ENCODE measurements around the gene CACNA2D2.

Gene CACNA2D2

GRCh38 chr3:50423543-50423942, 79.9 kb downstream of the CACNA2D2 start:
- no peak for DNase-seq

- DNase-seq: no peak
These were observed 81.3 kb downstream of the CACNA2D2 start for GRCh38 chr3:50422153-50422552.

DNA sequence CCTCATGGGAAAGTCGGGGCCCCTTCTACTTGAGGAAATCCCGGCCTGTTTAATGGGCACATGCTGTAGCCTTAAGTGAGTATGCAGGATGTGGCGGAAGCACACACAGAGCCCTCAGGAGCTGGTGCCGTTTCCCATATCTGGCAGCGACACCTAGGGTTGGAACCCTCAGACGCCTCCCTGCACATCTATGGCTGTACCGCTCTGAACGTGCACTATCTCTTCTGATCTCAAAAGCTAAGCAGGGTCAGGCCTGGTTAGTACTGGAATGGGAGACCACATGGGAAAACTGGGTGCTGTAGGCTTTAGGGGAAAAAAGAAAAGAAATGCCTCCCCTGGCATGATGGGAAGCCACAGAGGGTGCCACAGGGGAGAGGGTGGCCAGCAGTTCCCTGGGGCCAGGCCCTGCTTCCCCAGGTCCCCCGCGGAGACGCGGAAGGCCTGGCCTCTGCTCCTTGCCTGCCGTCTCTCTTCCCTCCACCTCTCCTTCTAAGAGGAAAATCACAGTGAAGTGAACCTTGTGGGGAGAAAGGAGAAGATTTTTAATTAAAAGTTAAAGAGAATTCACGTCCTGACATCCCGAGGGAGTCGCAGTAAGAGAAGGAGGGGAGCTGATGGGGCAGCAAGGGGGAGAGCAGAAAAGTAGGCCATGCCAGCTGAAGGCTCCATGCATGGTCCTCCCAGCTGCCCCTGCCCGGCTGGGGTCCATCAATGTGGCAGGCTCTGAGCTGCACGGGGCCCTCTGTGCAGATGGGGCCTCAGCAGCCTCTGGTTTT, 83.7 kb downstream of the CACNA2D2 start:
- DNase-seq: no peak

DNA sequence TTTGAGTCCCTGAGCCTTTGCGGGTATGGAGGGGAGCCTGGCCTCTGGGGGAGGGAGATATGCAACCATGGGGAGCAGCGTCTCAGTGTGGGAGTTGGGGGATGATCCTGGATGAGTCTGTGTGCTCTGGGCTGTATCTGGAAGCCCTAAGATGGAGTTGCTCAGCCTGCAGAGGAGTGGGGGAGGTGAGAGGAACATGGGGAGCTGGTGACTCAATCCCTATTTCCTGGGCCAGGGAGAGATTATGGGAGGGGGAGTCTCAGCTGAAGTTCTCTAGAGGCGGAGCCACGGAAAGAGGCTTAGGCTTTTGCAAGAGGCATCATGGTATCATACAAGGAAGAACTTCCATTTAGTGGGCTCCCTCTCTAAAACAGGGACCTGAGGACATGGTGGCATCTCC, 84.6 kb downstream of the CACNA2D2 start:
- DNase-seq: peak; percentile 40

DNA sequence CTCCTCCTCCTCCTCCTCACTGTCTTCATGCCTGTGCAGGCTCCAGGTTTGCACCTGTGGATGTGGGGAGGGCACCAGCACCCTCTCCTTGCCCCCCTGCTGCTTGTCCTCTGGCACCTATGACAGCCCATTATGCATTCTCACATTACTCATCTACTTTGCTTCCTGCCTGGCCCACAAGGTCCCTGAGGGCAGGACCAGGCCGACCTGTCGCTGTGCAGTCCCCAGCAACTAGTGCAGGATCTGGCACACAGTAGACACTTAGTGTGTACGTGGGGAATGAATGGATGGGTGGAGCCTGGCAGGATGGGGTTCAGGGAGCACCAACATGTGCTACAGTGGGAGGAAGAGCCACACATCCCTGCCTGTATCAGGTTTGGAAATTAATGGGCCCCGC, 85.8 kb downstream of the CACNA2D2 start:
- no peak for DNase-seq

- no peak for DNase-seq
These were observed 86.4 kb downstream of the CACNA2D2 start for GRCh38 chr3:50416736-50417636.

DNA sequence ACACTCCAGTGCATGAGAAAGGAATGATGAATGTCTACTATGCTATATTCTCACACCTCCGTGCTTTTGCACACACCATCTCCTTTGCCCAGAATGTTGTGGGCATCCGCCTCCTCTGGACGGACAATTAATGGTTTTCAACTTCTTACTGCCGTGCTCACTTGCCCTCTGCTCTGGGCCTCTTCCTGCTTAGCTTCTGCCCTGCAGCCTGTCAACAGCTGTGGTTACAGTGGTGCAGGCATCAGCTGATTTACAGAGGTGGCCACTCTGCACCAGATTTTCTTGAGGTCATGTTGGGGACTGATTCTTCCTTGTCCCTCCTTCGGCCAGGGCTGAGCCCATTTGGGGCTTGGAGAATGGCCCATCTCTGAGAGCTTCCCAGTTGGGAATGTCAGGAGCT, 87.6 kb downstream of the CACNA2D2 start:
- DNase-seq: no peak

DNA sequence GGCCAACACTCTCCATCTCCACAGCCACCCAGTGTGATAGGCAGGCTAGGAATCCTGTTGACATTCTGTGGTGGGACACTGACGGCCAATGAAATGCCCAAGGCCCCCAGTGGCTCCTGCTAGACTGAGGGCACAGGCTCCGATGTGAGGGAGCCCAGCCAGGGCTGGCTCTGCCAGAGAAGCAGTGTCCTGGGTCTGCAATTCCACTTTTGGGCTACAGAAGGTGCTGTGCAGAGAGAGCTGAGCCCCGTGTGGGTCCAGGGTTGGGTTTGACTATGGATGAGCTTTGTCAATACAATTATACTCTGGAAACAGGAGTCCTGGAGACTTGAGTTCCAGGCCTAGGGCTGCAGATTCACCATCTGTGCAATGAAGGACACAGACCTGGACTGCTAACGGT, 88.4 kb downstream of the CACNA2D2 start:
- no peak for DNase-seq

DNA sequence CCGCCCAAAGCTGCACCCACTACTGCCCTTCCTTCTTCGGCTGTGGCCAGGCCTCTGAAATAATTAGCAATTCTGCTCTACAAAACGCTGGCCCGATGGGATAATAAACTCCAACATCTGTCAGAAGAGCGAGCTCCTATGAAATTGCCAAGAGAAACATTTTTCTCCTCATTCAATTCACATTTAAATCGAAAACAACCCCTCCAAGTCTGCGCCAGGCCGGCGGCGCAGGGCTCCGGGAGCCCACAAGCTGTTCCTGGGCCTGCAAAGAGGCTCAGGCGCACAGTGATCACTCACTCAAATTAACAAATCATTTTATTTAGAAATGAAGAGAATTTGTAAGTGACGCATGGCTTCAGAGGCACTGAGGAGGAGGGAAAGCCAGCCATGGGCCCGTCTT, 88.8 kb downstream of the CACNA2D2 start:
- DNase-seq: no peak

DNA sequence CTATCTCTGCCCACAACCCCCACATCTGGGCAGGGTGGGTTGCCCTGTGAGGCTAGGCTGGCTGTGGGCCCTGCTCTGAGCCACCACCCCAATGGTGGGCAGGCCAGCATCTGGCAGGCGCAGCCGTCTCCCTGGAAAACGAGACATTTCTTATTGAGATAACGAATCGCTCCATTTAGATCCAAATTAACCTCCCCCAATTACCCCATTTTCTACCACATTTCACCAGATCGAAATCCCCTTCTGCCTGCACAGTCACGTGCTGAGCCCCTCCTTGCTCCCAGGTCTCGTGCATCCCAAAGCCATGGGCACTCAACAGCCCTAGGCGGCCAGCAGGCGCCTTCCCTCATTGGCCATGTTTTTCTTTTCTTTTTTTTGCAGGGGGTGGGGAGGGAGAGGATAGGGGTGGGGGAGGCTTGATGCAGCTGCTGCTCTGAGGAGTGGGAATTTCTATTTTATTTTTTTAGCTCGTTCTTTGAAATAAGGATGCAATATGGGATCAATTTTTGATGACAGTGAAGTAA, 91.1 kb downstream of the CACNA2D2 start:
- no peak for DNase-seq

DNA sequence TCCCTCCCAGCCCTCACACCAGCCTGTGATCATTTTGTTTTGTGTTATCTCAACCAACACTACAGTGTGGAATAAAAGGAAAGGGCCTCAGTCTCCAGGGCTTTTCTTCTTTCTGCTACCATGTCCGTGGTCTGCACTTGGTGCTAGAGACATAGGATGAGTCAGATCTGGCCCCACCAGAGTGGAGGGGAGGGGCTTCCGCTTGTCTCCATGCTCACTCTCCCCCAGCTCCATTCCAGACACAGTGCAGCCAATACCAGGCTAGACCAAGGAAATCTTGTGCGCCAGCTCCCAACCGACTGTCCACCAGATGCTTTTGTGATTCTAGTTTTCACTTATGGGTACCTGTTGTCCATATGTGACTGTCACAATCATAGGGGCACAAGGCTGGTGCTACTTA, 92.2 kb downstream of the CACNA2D2 start:
- peak; percentile 20 for DNase-seq

GRCh38 chr3:50410608-50411139, 92.8 kb downstream of the CACNA2D2 start:
- no peak for DNase-seq

- no peak for DNase-seq
These were observed 93.2 kb downstream of the CACNA2D2 start for GRCh38 chr3:50410185-50410584.

- DNase-seq: no peak
These were observed 94.9 kb downstream of the CACNA2D2 start for GRCh38 chr3:50408443-50408944.

GRCh38 chr3:50406487-50406886, 96.9 kb downstream of the CACNA2D2 start:
- no peak for DNase-seq

DNA sequence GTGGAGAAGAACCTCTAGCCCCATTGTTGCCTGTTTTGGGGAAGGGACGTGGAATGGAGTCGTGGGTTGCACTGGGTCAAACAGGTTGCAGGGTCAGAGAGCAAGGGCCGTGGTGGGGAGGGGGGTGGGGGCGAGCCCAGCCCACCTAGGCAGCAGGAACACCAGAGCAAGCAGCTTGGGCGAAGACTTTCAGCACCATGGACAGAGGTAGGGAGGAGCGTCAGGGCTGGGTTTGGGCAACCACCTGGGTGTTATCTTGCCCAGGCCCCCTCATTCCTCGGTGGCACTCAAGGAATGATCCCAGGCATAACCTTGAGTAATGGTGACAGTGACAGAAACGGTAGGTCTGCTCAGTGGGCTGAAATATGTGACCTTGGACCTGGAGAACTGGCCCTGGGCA, 98.2 kb downstream of the CACNA2D2 start:
- peak; percentile 20 for DNase-seq

DNA sequence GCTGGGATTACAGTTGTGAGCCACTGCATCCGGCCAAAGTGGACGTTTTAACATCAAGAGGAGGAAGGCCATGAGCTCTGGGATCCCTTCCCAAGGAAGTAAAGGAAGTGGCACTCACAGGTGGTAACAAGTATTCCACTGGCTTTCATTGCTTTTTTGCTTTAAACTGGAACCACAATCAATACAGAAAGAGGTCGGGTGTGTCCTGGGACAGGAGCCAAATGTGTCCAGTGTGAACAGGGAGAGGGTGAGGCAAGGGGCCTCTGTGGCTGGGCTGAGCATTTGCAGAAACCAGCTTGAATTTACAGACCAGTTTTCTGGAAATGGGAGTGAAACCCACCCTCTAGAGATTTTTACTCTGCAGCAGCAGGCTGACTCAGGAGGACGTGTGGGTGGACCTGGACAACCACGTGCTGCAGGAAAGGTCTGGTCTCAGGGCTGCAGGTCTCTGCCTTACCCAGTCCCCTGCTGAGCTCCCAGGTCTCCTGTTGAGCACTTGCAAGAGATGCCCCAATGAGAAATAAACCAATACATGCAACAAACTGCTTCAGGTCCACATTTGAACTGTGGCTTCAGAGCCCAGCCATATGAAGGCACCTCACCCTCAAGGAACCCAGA, 101.3 kb downstream of the CACNA2D2 start:
- DNase-seq: no peak

DNA sequence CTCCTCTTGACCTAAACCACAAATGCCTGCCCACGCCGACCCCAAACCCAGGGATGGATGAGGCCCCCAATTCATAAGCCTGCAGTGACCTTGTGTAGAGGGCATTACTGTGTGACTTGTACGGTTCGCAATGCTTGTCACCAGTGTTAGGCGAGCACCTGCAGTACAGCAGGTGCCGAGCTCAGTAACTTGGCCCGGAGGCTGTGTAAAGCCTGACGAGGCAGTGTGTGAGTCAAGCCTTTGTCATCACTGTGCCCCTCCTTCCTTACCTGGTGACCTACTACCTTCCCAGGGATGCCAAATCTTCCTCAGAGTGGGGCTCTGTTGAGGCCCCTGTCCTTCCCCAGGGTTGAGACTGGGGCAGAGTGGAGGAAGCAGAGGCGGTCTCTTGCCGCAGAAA, 106.9 kb downstream of the CACNA2D2 start:
- DNase-seq: no peak

- DNase-seq: no peak
These were observed 108.2 kb downstream of the CACNA2D2 start for GRCh38 chr3:50395070-50395860.

DNA sequence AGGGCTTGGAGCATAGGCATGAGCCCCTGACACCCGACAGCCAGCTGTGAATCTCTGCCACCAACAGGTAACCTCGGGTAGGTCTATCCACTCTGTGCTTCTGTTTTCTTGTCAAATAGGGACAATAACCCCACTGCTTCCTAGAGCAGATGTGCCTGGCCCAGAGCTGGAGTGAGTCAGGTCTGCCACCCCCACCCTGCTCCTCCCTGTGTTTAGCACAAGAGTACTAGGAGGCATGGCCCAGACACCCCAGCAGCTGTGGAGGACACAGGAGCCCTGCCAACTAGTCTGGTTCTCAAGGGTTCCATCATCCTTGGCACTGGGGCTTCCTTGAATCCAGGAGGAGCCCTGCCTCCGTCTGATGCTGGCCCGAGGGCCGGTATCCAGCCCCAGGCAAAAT, 110.4 kb downstream of the CACNA2D2 start:
- DNase-seq: no peak

- no peak for DNase-seq
These were observed 111.2 kb downstream of the CACNA2D2 start for GRCh38 chr3:50392101-50392715.

All from fibroblast of skin of scalp (primary cell).